Gastroesophageal sphincter (tissue), 4 donors: ENCODE data around the gene MAP2K3. TPM values are rescaled to one million over a fixed set of nuclear protein-coding genes. Genes with fewer than 3 reads are reported as not detected.
"Not testable (repeated sequence)": the region's sequence is repeated elsewhere in the genome, so short reads cannot be mapped to it uniquely, and the experiment has no call there.

Source experiments
- ATAC-seq: fragments of 150-250 bp; one replicate; pipeline ENCODE4 v1.9.1; 2016; ENCODE audit warnings: mild to moderate bottlenecking, moderate library complexity
- H3K27ac ChIP-seq, 4 donors: fragments of 200-600 bp; sonication (generic) in 3 of 4; 1 replicate in 3 of 4; 2 replicates in 1 of 4; pipeline ENCODE4 v1.5.1; 2016 to 2019
- H3K27me3 ChIP-seq: fragments of 200-600 bp; sonication (generic); one replicate; pipeline ENCODE4 v1.5.1; 2019
- H3K36me3 ChIP-seq, 2 donors: fragments of 200-600 bp; sonication (generic); one replicate each; pipeline ENCODE4 v1.5.1; 2019; ENCODE audit warnings: control low read depth in 1 of 2
- H3K4me1 ChIP-seq, 3 donors: fragments of 200-600 bp; sonication (generic); 1 replicate in 2 of 3; 2 replicates in 1 of 3; pipeline ENCODE4 v1.5.1; 2016 to 2019; ENCODE audit warnings: control low read depth in 2 of 3
- H3K4me3 ChIP-seq, 2 donors: fragments of 200-600 bp; sonication (generic); one replicate each; pipeline ENCODE4 v1.5.1; 2019; ENCODE audit warnings: mild to moderate bottlenecking in 1 of 2, moderate library complexity in 1 of 2
- H3K9me3 ChIP-seq, 3 donors: fragments of 200-600 bp; sonication (generic); one replicate each; pipeline ENCODE4 v1.5.1; 2017 to 2019; ENCODE audit warnings: control low read depth in 2 of 3
- EP300 ChIP-seq: sonication (generic); formaldehyde crosslinking; IDR thresholded peaks from one replicate; pipeline ENCODE4 v1.6.1; 2017; ENCODE audit warnings: antibody characterized with exemption, mild to moderate bottlenecking
- POLR2A ChIP-seq, 2 donors: fragments of 450-650 bp; IDR thresholded peaks; one replicate each; pipeline ENCODE4 v1.6.1; 2017; ENCODE audit warnings: antibody characterized with exemption in 2 of 2, mild to moderate bottlenecking in 2 of 2, moderate library complexity in 1 of 2
- POLR2AphosphoS5 ChIP-seq: sonication (generic); formaldehyde crosslinking; IDR thresholded peaks from one replicate; pipeline ENCODE4 v1.6.1; 2017; ENCODE audit warnings: antibody characterized with exemption
- WGBS, 2 donors: methylation state at CpG; one replicate each; pipeline ENCODE4 v1.1.5; 2018; ENCODE audit warnings: low coverage in 1 of 2; 5-methylcytosine and 5-hydroxymethylcytosine counted together
- total RNA-seq, 4 donors: library from RNA; depleted of rRNA; stranded (reverse); fragments of >200 nt; gene quantifications; one replicate each; pipeline ENCODE4 v1.1.0, GENCODE V29; 2016
- TF ChIP-seq, protein P1 (sequence below), 4 experiments: fragments of 200-600 bp in 2 of 4; fragments of 450-650 bp in 2 of 4; sonication (generic) in 1 of 4; IDR thresholded peaks; one replicate each; pipeline ENCODE4 v1.5.1; 2017 to 2019; ENCODE audit warnings: antibody characterized with exemption in 4 of 4, mild to moderate bottlenecking in 2 of 4, moderate library complexity in 2 of 4

MAP2K3 gene
- total RNA-seq, 4 donors from 2014 or later: 18.3 to 46.2 (median 35.2) TPM

DNA sequence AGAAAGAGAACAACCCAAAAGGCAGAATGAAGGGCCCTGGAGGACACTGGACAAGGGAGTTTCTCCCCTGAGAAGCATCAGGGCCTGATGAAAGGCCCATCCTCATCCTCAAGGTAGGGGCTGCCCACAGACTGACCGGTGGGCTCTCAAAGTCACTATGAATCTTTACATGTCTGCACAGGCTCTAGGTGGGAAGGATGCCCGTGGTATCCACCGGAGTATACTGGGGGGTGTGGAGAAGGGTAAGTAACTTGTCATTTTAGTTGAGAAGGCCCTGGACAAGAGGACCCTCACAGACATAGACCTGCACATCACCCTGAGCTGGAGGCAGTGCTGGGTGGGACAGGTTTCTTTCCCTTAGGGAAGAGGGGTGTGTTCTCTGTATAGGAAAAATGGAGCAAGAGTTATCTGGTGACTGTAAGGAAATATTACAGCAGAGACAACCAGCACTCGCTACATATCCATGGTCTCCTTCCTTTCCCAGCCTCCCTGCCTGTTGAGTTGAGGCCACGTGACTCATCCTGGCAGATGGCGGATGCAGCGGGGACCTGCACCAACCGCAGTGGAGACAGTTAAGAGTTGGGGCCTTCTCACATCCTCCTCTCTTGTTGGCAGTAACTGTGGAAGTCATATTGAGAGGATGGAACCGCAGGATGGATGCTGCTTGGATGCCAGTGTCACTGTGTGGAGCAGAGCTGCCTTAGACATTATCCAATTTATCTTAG lies 46.1 kb downstream of the MAP2K3 start:
- no peaks in the 10 kb centered on the region for H3K4me1 ChIP-seq
- WGBS, 2 donors: 78 to 84% methylated on average over 7 to 8 of the region's 9 CpGs
- H3K9me3 ChIP-seq: peaks cover 0 to 5% (median 0%) of the 10 kb centered on the region in 3 donors
- H3K27me3 ChIP-seq: no peaks in the 10 kb centered on the region
- no peaks in the 10 kb centered on the region for H3K36me3 ChIP-seq
- no peak overlapping the region for H3K4me3 ChIP-seq
- H3K27ac ChIP-seq: no peak overlapping the region
- TF ChIP-seq EP300: no peak
- no peak for TF ChIP-seq POLR2AphosphoS5
- no peak for ATAC-seq

DNA sequence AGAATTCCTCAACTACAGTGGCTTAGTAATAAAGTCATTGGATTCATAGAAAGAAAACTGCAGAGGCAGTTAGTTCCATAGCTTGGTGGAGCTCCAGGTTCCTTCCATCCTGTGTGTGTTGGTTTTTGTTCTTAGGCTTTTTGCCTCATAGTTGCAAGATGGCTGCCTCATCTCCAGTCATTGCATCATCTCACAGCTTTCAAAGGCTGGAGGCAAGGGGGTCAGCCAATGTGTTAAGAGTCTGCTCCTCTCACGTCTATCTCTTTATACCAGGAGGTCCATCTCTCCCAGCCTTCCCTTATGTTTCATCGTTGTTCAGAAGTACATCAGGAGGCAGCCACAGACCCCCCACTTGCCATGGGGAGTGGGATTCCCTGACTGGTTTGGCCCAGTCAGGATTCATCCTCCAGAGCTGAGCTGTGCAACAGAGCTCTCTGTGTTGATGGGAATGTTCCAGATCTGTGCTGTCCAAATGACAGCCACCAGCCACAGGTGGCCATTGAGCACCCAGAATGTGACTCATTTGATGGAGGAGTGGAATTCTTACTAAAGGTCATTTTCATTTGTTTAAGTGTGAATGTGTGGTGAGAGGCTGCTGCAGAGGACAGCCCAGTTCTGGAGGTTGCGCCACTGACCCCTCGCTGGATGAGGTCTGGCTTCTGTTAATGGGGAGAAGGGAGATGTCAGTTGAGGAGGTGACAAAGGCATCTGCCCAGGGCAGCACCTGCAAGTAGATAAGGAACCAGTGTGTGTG lies 52.2 kb downstream of the MAP2K3 start:
- not testable (repeated sequence) for ATAC-seq, H3K9me3 ChIP-seq, H3K4me1 ChIP-seq, H3K4me3 ChIP-seq, H3K27ac ChIP-seq, H3K27me3 ChIP-seq, H3K36me3 ChIP-seq
- WGBS, 2 donors: 85 to 91% methylated on average over 2 to 3 of the region's 4 CpGs

DNA sequence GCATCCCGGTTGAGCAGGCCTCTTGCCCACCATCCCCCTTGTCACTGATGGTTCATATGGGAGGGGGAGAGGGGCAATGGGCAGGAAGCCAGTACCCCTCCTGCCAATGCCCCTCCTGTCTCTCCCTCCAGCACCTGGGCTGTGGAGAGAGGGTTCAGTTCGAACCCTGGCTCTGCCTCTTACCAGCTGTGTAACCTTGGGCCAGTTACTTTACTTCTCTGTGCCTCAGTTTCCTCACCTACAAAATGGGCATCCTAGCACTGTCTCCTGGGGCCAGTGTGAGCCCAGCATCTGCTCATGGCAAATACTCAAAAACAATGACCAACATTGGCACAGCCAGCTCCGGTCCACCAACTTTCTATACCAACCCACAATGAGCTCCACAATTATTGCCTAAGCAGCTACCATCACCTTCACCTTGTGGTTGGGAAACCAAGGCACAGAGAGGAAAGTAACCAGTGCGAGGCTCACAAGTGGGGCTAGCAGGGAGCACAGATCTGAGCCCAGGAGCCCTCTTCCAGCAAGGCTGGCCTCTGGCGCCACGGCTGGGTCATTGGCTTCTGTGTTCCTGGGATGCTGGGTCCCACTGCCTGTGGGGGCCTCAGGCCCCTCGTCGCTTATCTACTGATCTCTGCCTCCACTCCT lies 53.6 kb downstream of the MAP2K3 start:
- H3K4me3 ChIP-seq, H3K9me3 ChIP-seq, H3K27me3 ChIP-seq, H3K27ac ChIP-seq, H3K4me1 ChIP-seq, H3K36me3 ChIP-seq: not testable (repeated sequence)
- peak; percentile 12 for ATAC-seq
- 58 to 79% methylated on average over 5 to 7 of the region's 8 CpGs for WGBS, 2 donors

DNA sequence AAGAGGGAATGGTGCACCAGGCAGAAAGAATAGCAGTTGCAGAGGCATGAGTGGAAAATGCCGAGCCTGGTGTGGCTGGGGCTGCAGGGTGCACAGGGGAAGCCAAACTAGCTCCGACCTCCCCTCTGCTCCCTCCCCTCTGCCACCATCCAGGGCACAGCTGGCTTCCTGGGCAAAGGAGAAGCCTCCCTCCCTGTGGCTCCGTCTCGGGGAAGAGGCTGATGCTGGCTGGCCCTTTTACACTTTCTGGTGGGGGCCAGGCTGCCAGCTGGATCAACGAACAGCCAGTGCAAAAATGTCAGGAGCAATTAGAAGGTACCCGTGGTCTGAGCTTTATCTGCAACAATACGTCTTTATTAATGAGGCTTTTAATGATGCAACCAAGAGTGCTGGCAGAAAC lies 54.5 kb downstream of the MAP2K3 start:
- Histone ChIP-seq H3K9me3 (no peaks in the 10 kb centered on the region), H3K27me3 (no peaks in the 10 kb centered on the region), H3K27ac (no peak overlapping the region), H3K4me1 (peaks cover 0 to 7% (median 0%) of the 10 kb centered on the region in 3 donors), H3K4me3 (no peak overlapping the region), H3K36me3 (no peaks in the 10 kb centered on the region)
- no peak for TF ChIP-seq POLR2A (IDR thresholded peaks at IDR 0.05)
- TF ChIP-seq, protein P1, sequence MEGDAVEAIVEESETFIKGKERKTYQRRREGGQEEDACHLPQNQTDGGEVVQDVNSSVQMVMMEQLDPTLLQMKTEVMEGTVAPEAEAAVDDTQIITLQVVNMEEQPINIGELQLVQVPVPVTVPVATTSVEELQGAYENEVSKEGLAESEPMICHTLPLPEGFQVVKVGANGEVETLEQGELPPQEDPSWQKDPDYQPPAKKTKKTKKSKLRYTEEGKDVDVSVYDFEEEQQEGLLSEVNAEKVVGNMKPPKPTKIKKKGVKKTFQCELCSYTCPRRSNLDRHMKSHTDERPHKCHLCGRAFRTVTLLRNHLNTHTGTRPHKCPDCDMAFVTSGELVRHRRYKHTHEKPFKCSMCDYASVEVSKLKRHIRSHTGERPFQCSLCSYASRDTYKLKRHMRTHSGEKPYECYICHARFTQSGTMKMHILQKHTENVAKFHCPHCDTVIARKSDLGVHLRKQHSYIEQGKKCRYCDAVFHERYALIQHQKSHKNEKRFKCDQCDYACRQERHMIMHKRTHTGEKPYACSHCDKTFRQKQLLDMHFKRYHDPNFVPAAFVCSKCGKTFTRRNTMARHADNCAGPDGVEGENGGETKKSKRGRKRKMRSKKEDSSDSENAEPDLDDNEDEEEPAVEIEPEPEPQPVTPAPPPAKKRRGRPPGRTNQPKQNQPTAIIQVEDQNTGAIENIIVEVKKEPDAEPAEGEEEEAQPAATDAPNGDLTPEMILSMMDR (IDR thresholded peaks at IDR 0.05): no peak
- no peak for TF ChIP-seq POLR2AphosphoS5
- TF ChIP-seq EP300: no peak
- ATAC-seq: no peak
- WGBS, 2 donors: 44 to 53% methylated on average over 4 to 7 of the region's 7 CpGs

DNA sequence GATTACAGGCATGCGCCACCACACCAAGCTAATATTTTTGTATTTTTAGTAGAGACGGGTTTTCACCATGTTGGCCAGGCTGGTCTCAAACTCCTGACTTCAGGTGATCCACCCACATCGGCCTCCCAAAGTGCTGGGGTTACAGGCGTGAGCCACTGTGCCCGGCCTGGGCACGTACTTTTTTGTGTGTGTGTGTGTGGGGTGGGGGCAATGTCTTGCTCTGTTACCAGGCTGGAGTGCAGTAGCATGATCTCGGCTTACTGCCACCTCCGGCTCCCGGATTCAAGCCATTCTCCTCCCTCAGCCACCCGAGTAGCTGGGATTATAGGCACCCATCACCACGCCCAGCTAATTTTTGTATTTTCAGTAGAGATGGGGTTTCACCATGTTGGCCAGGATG lies 55.1 kb downstream of the MAP2K3 start:
- not testable (repeated sequence) for H3K9me3 ChIP-seq, H3K4me3 ChIP-seq, H3K27ac ChIP-seq, H3K36me3 ChIP-seq, H3K4me1 ChIP-seq, H3K27me3 ChIP-seq, ATAC-seq
- WGBS, 2 donors: 92 to 95% methylated on average over 6 to 8 of the region's 11 CpGs

DNA sequence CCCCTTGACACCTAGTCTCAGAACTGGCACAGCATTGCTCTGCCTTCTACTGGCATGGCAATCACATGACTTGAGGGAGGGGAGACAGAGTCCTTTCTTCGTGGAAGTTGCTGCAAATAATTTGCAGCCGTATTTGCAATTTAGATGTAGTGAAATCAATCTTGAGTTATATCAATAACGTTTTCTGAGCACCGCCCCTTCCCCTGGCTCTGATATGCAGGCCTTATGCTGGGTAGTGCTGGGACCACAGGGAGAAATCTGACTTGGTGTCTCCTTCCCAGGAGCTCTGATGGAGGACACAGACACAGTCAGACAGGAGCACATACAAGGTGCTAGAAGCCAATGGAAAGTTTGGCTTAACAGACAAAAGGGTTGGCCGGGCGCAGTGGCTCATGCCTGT lies 55.9 kb downstream of the MAP2K3 start:
- H3K36me3 ChIP-seq, H3K4me3 ChIP-seq, H3K4me1 ChIP-seq, H3K27ac ChIP-seq, ATAC-seq, H3K9me3 ChIP-seq, H3K27me3 ChIP-seq: not testable (repeated sequence)
- 84 to 87% methylated on average over 3 to 6 of the region's 6 CpGs for WGBS, 2 donors

DNA sequence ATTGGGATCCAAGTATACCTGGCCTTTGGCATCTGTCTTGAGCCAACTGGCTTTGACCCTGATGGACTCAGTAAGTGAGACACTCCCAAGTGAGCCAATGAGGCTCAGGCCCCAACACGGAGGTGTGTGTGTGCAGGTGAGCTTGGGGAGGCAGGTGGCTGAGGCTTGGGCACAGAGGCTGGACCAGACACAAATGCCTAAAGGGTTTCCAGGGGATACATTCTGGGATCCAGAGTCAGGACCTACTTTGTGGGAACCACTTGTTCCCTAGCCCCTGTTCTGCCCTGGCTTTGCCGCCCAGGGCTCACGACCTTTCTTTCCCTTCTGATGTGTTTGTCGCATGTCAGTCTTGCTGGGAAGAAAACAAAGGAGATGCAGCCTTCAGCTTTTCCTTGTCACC lies 56.8 kb downstream of the MAP2K3 start:
- 100% methylated on average over 1 of the region's 4 CpGs; no CpG with 5 or more reads in 1 of the 2 donors for WGBS, 2 donors

DNA sequence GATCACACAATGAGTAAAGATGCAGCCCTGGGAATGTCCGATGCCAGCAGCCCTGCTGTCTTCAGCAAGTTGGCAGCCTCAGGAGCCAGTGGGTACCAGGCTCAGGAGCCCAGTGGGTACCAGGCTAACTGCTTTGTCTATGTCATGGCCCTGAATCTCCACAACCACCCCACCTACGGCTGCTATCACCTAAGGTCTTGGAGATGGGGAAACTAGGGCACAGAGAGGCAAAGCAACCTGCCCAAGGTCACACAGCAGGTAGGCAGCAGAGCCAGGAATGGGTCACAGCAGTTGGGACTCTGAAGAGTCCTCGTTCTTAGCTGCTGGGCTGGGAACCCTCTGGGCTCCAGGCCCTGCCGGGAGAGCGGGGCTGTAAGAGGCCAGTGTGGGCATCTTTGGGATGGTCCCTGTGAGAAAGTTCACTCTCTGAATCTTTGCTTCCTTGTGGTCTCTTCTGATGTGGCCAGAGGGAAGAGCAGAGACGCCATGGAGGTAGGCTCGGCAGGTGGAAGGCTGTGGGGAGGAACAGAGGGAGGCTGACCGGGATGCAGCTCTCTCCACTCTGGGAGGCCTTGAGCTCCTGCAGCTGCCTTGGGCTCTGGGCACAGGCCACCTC lies 57.5 kb downstream of the MAP2K3 start:
- not testable (repeated sequence) for ATAC-seq, H3K27me3 ChIP-seq, H3K4me1 ChIP-seq, H3K27ac ChIP-seq, H3K4me3 ChIP-seq, H3K9me3 ChIP-seq, H3K36me3 ChIP-seq
- WGBS, 2 donors: 100% methylated on average over 3 of the region's 8 CpGs; no CpG with 5 or more reads in 1 of the 2 donors

More for the DNA sequence above, 56.8 kb downstream of the MAP2K3 start:
- not testable (repeated sequence) for H3K27ac ChIP-seq, H3K9me3 ChIP-seq, ATAC-seq, H3K4me1 ChIP-seq, H3K36me3 ChIP-seq, H3K4me3 ChIP-seq, H3K27me3 ChIP-seq

DNA sequence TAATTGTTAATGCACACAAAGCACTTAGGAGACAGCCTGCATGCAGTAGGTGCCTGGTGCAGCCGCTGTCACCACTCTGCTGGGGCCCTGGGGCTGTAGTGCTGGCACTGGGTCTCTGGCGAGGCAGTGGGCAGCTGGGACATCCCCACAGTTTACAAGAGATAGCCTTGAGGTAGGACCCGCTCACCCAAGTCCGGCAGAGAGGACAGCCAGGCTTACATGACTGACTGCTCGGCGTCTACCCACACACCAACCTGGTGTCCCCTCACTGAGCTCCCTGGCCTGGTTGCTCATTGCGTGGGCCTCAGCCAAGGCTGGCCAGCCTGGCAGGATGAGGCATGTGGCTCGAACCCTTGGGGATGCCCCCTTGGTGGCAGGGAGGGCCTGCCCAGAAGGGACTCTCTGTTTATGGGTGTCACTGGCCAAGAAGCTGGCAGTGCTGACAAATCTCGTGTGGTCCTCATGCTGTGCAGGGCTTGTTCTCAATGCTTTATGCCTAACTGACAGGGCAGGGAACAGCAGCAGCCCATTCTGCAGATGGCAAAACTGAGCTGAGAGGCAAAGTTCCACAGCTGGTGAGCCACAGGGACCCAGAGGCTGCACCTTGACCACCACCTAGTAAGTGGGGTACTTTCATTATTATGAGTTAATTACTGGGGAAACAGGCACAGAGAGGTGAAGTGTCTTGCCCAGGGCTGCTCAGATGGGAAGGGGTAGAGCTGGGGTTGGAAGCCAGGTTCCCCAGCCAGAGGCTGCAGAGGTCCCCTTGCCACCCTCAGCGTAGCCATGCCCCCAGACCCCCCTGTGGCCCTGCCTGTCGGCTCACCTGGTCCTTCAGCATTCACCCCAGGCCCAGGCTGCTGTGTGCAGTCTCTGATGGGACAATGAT lies 58.8 kb downstream of the MAP2K3 start:
- 20 to 79% methylated on average over 1 to 5 of the region's 11 CpGs for WGBS, 2 donors
- not testable (repeated sequence) for H3K36me3 ChIP-seq
- peak; percentile 16 for ATAC-seq

DNA sequence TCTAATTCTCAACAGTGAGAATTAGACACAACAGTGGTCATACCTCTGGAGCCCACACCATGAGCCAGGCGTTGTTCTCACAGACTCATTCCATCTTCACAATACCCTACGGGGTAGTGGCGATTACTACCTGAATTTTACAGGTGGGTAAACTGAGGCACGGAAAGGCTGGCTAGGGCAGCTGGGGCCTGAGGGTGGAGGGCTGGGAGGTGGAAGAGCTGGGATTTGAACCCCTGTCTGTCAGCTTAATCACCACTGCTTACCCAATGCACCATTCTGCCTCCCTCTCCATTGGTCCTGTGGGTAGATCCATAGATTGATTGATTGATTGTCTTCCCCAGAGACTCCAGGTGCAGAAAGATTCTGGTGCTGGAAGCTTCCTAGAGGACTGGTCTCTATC lies 60.3 kb downstream of the MAP2K3 start:
- H3K4me3 ChIP-seq, H3K36me3 ChIP-seq, H3K27me3 ChIP-seq, H3K9me3 ChIP-seq, H3K27ac ChIP-seq, ATAC-seq, H3K4me1 ChIP-seq: not testable (repeated sequence)
- 60% methylated on average over 2 of the region's 4 CpGs for WGBS, 2 donors

More for the DNA sequence above, 58.8 kb downstream of the MAP2K3 start:
- not testable (repeated sequence) for H3K9me3 ChIP-seq, H3K27ac ChIP-seq, H3K4me1 ChIP-seq, H3K27me3 ChIP-seq, H3K4me3 ChIP-seq
